Posterior vena cava (tissue), 2 donors: ENCODE data around the gene NLRP14. TPM values are rescaled to one million over a fixed set of nuclear protein-coding genes. Genes with fewer than 3 reads are reported as not detected.

ENCODE experiments used
- DNase-seq: peaks from one replicate; pipeline ENCODE4 v3.0.0-alpha.2; 2020; ENCODE audit warnings: low spot score
- intact Hi-C, 2 donors: fragments of 100-400 bp; cut with DNase I; formaldehyde crosslinking; loops; one replicate each; pipeline versions ENCODE4 v1.14.1 to v1.14.2; 2022 to 2023
- long read RNA-seq, 2 donors: library from polyadenylated mRNA; unstranded; transcript quantifications; one replicate each; pipeline ENCODE4 v2.0.0, GENCODE V29; 2020 to 2021
- total RNA-seq, 2 donors: library from RNA; stranded (reverse); fragmentation: NEBNext Ultra II Directional; extraction: Animal tissue kit (Norgen Biotek cat#: 25700); gene quantifications; one replicate each; pipeline ENCODE4 v1.2.1, GENCODE V29; 2021
- donor health status: DM: yes; HTN: yes; CAD: no.
- donor health status: DM: yes; HTN: yes; CAD: no.

The NLRP14 gene, protein sequence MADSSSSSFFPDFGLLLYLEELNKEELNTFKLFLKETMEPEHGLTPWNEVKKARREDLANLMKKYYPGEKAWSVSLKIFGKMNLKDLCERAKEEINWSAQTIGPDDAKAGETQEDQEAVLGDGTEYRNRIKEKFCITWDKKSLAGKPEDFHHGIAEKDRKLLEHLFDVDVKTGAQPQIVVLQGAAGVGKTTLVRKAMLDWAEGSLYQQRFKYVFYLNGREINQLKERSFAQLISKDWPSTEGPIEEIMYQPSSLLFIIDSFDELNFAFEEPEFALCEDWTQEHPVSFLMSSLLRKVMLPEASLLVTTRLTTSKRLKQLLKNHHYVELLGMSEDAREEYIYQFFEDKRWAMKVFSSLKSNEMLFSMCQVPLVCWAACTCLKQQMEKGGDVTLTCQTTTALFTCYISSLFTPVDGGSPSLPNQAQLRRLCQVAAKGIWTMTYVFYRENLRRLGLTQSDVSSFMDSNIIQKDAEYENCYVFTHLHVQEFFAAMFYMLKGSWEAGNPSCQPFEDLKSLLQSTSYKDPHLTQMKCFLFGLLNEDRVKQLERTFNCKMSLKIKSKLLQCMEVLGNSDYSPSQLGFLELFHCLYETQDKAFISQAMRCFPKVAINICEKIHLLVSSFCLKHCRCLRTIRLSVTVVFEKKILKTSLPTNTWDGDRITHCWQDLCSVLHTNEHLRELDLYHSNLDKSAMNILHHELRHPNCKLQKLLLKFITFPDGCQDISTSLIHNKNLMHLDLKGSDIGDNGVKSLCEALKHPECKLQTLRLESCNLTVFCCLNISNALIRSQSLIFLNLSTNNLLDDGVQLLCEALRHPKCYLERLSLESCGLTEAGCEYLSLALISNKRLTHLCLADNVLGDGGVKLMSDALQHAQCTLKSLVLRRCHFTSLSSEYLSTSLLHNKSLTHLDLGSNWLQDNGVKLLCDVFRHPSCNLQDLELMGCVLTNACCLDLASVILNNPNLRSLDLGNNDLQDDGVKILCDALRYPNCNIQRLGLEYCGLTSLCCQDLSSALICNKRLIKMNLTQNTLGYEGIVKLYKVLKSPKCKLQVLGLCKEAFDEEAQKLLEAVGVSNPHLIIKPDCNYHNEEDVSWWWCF
- total RNA-seq = not detected
- long read RNA-seq, donor 1 = 0 reads
- long read RNA-seq, donor 2 = 0 reads

DNA sequence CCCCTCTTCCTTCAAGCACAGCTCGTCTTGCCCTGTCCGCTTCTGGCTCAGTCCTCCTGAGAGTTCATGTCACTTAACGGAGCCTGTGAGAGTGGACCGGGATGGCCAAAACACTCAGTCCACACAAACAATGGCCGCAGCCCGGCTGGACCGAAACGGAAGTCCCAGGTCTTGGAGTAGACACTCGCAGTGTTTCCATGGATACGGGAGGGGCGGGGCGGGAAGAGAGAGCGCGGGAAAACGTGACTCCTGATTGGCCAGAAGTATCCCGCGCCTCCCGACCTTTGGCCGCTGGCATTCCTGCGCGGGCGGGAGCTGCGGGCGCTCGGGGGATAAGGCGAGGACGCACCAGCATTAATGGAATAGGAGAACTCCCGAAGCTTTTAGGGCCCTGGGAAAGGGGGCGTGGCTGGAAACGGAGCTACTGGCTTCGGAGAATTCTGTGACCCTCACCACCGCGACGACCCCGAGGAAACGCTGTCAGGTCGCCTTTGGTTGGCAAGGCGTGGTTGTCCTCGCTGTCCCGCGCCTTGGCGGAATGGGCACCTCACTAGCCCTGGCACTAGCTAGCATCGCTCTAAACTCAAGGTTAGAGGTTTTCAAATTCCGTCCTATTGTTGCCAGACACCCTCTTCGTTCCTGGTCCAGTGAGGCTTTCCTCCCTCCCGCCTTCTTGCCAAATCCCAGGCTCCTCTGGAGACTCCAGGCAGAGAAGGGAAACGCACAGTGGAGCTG is at the start of gene NLRP14, which contains the start of gene ZNF214:
NLRP14 (plus strand) TSS at position 297 of the 735 bp plus-strand sequence. CDS start 18,108 bp downstream, outside the sequence.
ZNF214 (minus strand) TSS at position 164 of the 735 bp plus-strand sequence. CDS start 17,511 bp downstream, outside the sequence.
- DNase-seq = peak; percentile 96
- intact Hi-C loops = no loop called here

- intact Hi-C loops = no loop called here
- DNase-seq = no peak
Observed at GRCh38 chr11:6979365-6979764, 40.9 kb upstream of the NLRP14 start.

DNA sequence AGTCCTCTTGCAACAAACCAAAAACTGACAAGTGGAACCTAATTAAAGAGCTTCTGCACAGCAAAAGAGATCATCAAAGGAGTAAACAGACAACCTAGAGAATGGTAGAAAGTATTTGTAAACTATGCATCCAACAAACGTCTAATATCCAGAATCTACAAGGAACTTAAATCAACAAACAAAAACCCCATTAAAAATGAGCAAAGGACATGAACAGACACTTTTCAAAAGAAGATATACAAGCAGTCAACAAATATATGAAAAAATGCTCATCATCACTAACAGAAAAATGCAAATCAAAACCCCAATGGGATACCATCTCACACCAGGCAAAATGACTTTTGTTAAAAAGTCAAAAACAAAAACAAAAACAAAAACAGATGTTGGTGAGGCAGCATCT is 33.8 kb upstream of the NLRP14 start:
- DNase-seq = no peak
- intact Hi-C loops = no loop called here

GRCh38 chr11:6988506-6988905 is 31.8 kb upstream of the NLRP14 start:
- DNase-seq = no peak
- intact Hi-C loops = no loop called here

- intact Hi-C loops = no loop called here
- DNase-seq = no peak
Observed at GRCh38 chr11:6991227-6991626, 29.1 kb upstream of the NLRP14 start.

DNA sequence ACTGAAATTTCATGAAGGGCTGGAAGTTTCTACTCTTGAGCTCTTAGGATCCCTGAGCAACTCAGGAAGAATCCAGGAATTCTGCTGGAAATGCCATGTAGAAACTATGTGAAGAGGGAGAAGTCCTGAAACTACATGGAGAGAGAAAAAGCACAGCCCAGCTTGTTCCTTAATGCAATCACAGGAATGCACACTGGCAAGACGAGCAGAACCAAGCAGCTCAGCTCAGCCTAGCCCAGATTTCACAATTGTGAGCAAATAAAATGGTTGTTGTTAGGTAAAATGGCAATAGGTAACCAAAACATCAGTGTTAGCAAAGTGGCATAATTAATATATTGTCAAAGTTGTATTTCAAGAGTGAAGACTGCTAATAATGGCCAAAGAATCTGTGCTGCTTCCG is 28.3 kb upstream of the NLRP14 start:
- DNase-seq = no peak
- intact Hi-C loops = no loop called here

DNA sequence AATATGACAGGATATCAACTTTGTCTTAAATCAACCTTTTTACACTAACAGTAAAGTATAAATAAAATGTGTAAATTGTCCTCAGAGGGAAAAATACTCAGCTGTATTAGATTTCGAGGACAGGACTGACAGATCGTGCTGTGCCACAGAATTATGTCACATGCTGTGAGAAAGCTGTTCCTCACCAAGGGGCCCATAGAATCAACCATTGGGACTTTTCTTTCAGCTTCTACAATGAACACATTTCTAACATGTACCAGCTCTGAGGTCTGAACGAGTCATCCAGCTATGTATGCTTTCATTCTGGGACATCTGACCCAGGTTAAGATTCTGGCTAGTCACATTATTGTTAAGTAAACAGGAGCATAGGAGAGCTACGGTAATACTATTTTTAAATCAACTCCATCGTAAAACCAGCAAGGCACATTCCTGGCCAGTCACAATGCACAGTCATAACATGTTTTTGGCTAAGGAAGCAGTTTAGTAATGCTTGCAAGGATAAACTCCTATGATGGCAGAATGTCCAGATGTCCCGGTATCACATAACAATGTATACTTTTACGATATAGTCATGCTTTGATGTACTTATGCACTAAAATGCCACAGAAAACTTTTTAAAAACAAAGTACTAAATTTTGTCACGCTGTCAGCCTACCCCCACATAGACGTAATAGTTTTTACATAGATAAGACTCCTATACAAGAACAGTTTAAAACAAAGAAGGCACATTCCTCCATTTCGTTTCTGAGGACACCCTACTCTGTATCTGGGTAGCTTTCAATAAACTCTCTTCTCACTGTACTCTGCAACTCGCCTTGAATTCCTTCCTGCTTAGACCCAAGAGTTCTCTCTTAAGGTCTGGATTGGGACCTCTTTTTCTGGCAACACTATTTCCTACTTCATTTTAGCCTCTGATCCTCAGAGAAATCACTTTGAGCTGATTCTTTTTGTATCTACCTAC is 27.5 kb upstream of the NLRP14 start:
- intact Hi-C loops = no loop called here

GRCh38 chr11:6995703-6996102 is 24.6 kb upstream of the NLRP14 start:
- no peak for DNase-seq
- intact Hi-C loops = no loop called here

More for the DNA sequence above, 27.5 kb upstream of the NLRP14 start:
- no peak for DNase-seq

GRCh38 chr11:7004482-7004881 is 15.8 kb upstream of the NLRP14 start:
- no peak for DNase-seq
- intact Hi-C loops = no loop called here

DNA sequence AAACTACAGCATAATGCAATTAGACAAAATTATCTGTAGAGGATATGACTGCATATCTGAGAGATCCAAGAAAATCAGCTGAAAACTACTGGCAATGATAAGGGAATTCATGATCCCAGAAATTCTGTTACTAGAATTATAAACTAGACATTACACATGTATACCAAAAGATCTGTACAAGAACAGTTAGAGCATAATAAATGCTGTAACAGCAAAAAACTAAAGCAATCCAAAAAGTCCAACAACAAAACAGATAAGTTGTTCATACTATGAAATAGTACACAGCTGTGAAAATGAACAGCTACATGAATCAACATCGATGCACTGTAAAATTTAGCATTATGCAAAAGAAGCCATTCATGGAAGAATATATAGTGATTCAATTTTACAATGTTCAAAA is 6.2 kb upstream of the NLRP14 start:
- no peak for DNase-seq
- intact Hi-C loops = no loop called here

GRCh38 chr11:7016011-7016410 is 4.3 kb upstream of the NLRP14 start:
- no peak for DNase-seq
- intact Hi-C loops = no loop called here

GRCh38 chr11:7019500-7020182 is 638 bp upstream of the NLRP14 start:
- peak; percentile 73 for DNase-seq
- intact Hi-C loops = no loop called here

- intact Hi-C loops = no loop called here
- no peak for DNase-seq
Observed at GRCh38 chr11:7021318-7021717, 1.0 kb downstream of the NLRP14 start.

DNA sequence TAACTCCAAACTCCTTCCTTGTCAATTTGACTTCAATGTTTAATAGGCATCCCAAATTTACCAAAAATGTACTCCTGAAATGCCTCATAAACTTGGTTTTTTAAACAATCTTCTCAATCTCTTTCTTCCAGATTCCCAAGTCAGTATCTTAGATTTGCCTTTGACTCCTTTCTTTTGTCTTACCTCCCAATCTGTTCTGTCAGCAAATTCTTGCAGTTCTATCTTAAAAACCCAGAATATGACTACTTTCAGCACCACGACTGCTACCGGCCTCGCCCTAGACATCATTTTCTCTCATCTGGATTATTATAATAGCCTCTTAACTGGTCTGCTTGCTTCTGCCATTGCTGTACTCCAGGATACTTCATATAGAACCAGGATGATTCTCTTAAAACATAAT is 7.9 kb downstream of the NLRP14 start:
- intact Hi-C loops = no loop called here
- DNase-seq = no peak

GRCh38 chr11:7030836-7031235 is 10.6 kb downstream of the NLRP14 start:
- DNase-seq = no peak
- intact Hi-C loops = no loop called here

GRCh38 chr11:7031471-7031871 is 11.2 kb downstream of the NLRP14 start:
- no peak for DNase-seq
- intact Hi-C loops = no loop called here

DNA sequence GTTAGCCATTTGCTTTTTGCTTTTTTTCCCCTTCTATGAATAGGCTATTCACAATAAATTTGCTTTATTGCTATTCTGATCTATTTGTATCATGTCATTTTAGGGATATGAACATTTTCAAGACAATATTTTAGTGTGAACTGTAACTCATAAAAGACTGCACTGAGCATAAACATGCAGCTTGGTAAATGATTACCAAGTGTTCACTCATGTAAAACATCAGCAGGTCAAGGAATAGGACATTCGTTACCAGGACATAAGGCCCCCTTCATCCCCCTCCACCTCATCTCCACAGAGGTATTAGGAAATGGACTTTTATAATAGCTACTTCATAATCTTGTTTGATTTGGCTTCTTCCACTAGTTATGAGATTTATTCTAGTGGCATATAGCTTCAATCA is 12.4 kb downstream of the NLRP14 start:
- intact Hi-C loops = no loop called here

More for the DNA sequence above, 12.4 kb downstream of the NLRP14 start:
- DNase-seq = no peak
